PC-3 (cell line): ENCODE results near the gene RBM18. TPM values are rescaled to one million over a fixed set of nuclear protein-coding genes. Genes with fewer than 3 reads are reported as not detected.

Source experiments
- ATAC-seq: fragments of 200-7000 bp; cut with Tn5 transposase; 2 replicates; pipeline ENCODE4 v1.9.1; 2020; ENCODE audit warnings: mild to moderate bottlenecking, moderate library complexity
- BruUV-seq: library from RNA; stranded (reverse); fragments of 400-500 nt; replicated peaks from 2 replicates; lab custom pipeline; 2021; lab: Mats Ljungman, UMichigan
- CTCF ChIA-PET: fragments of 300-600 bp; sonication (Branson Sonifier 250); formaldehyde crosslinking; loops from one replicate; lab custom pipeline; 2022; ENCODE audit warnings: antibody characterized with exemption; lab: Charles Lee
- POLR2A ChIA-PET: fragments of 300-600 bp; sonication (Branson Sonifier 250); formaldehyde crosslinking; loops from one replicate; lab custom pipeline; 2022; ENCODE audit warnings: antibody characterized with exemption; ENCODE audit not compliant: unreplicated experiment; lab: Charles Lee
- DNase-seq: peaks from one replicate; pipeline ENCODE4 v3.0.0-alpha.2; 2015
- H2AFZ ChIP-seq: fragments of 300-600 bp; sonication (generic); 2 replicates; pipeline ENCODE4 v1.6.0; 2016; ENCODE audit warnings: antibody characterized with exemption, low read length
- H3F3A ChIP-seq: fragments of 300-600 bp; sonication (generic); one replicate; pipeline ENCODE4 v1.6.0; 2017; ENCODE audit warnings: antibody characterized with exemption, low read length, control low read depth, mild to moderate bottlenecking; ENCODE audit not compliant: unreplicated experiment
- H3K27ac ChIP-seq: fragments of 300-600 bp; sonication (generic); 2 replicates; pipeline ENCODE4 v1.5.1; 2016; ENCODE audit warnings: mild to moderate bottlenecking, low read length
- H3K27me3 ChIP-seq: fragments of 300-600 bp; sonication (generic); 2 replicates; pipeline ENCODE4 v1.6.1; 2016; ENCODE audit warnings: low read length, mixed read lengths
- H3K36me3 ChIP-seq: fragments of 300-600 bp; sonication (generic); 2 replicates; pipeline ENCODE4 v1.6.1; 2016; ENCODE audit warnings: low read depth, mixed run types, low read length, mixed read lengths
- H3K4me1 ChIP-seq: fragments of 300-600 bp; sonication (generic); 2 replicates; pipeline ENCODE4 v1.5.1; 2016; ENCODE audit warnings: low read length; ENCODE audit not compliant: insufficient read depth
- H3K4me2 ChIP-seq: fragments of 300-600 bp; sonication (generic); 2 replicates; pipeline ENCODE4 v1.6.0; 2016; ENCODE audit warnings: low read length
- H3K4me3 ChIP-seq: fragments of 300-600 bp; sonication (generic); 2 replicates; pipeline ENCODE4 v1.5.1; 2016; ENCODE audit warnings: mild to moderate bottlenecking, low read length, mixed read lengths
- H3K79me2 ChIP-seq: fragments of 300-600 bp; sonication (generic); 2 replicates; pipeline ENCODE4 v1.6.1; 2017; ENCODE audit warnings: low read length, mixed read lengths
- H3K9ac ChIP-seq: fragments of 300-600 bp; sonication (generic); 2 replicates; pipeline ENCODE4 v1.6.0; 2016; ENCODE audit warnings: mild to moderate bottlenecking, low read length
- H3K9me2 ChIP-seq: fragments of 300-600 bp; sonication (generic); replicated peaks from 2 replicates; pipeline ENCODE4 v1.6.1; 2016; ENCODE audit warnings: mixed run types, low read length, mixed read lengths
- H3K9me3 ChIP-seq: fragments of 300-600 bp; sonication (generic); 2 replicates; pipeline ENCODE4 v1.6.1; 2016; ENCODE audit warnings: low read length, mixed read lengths
- H4K20me1 ChIP-seq: fragments of 300-600 bp; sonication (generic); 2 replicates; pipeline ENCODE4 v1.6.1; 2016; ENCODE audit warnings: low read length, mixed read lengths
- EZH2 ChIP-seq: fragments of 300-600 bp; sonication (generic); IDR thresholded peaks from one replicate; pipeline ENCODE4 v1.6.1; 2017; ENCODE audit warnings: antibody characterized with exemption, mild to moderate bottlenecking, low read length; ENCODE audit not compliant: unreplicated experiment
- EZH2phosphoT487 ChIP-seq: fragments of 300-600 bp; sonication (generic); IDR thresholded peaks from 2 replicates; pipeline ENCODE4 v1.6.1; 2018; ENCODE audit warnings: mild to moderate bottlenecking, antibody characterized with exemption, low read length, borderline replicate concordance
- intact Hi-C: fragments of 100-400 bp; cut with micrococcal nuclease; formaldehyde crosslinking; loops from 2 replicates; pipeline ENCODE4 v1.9.0; 2023
- total RNA-seq: library from RNA; depleted of rRNA; stranded (reverse); fragments of >200 nt; gene quantifications from 2 replicates; pipeline ENCODE4 v1.2.3, GENCODE V29; 2014
- TF ChIP-seq, protein P1 (sequence below): fragments of 300-600 bp; sonication (generic); conservative IDR thresholded peaks from 2 replicates; pipeline ENCODE4 v1.5.1; 2017; ENCODE audit warnings: antibody characterized with exemption, low read depth, mild to moderate bottlenecking, low read length

RBM18 gene
- total RNA-seq, 1 experiment from 2014 or later, result 8.3 TPM

DNA sequence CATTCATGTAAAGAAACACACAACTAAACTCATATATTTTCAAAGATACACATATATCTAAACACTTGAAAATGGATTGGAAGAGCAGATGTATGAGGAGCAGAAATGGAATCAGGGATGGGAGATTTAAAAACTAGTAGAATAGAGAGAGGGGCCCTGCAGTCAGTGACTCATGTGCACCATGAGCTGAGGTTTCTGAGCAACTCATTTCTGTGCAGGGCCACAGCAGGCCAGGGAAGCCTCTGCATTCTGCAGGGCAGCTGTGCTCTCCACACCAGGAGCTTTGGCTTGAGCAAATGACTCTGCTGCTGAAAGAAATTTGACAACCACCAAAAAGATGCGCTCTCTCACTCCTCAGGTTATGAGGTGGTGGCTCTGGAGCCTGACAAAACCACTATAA is 63.0 kb downstream of the RBM18 start:
- Histone ChIP-seq H4K20me1 (no peaks in the 10 kb centered on the region), H3K4me3 (no peak overlapping the region), H3K27ac (no peak overlapping the region), H3K79me2 (no peaks in the 10 kb centered on the region), H3K4me1 (no peaks in the 10 kb centered on the region), H3K9me3 (no peaks in the 10 kb centered on the region), H3K9ac (no peak overlapping the region), H3K27me3 (no peaks in the 10 kb centered on the region), H2AFZ (no peak overlapping the region), H3K36me3 (no peaks in the 10 kb centered on the region), H3K9me2 (no peaks in the 10 kb centered on the region), H3F3A (no peaks in the 10 kb centered on the region), H3K4me2 (no peak overlapping the region)
- BruUV-seq, result no TSS peak
- ChIA-PET CTCF (no interaction called here), POLR2A (no interaction called here)
- no peak for DNase-seq
- TF ChIP-seq EZH2phosphoT487, result no peak
- TF ChIP-seq, protein P1, sequence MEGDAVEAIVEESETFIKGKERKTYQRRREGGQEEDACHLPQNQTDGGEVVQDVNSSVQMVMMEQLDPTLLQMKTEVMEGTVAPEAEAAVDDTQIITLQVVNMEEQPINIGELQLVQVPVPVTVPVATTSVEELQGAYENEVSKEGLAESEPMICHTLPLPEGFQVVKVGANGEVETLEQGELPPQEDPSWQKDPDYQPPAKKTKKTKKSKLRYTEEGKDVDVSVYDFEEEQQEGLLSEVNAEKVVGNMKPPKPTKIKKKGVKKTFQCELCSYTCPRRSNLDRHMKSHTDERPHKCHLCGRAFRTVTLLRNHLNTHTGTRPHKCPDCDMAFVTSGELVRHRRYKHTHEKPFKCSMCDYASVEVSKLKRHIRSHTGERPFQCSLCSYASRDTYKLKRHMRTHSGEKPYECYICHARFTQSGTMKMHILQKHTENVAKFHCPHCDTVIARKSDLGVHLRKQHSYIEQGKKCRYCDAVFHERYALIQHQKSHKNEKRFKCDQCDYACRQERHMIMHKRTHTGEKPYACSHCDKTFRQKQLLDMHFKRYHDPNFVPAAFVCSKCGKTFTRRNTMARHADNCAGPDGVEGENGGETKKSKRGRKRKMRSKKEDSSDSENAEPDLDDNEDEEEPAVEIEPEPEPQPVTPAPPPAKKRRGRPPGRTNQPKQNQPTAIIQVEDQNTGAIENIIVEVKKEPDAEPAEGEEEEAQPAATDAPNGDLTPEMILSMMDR, result no peak
- no peak for TF ChIP-seq EZH2
- ATAC-seq, result no peak
- intact Hi-C loops, result no loop called here

DNA sequence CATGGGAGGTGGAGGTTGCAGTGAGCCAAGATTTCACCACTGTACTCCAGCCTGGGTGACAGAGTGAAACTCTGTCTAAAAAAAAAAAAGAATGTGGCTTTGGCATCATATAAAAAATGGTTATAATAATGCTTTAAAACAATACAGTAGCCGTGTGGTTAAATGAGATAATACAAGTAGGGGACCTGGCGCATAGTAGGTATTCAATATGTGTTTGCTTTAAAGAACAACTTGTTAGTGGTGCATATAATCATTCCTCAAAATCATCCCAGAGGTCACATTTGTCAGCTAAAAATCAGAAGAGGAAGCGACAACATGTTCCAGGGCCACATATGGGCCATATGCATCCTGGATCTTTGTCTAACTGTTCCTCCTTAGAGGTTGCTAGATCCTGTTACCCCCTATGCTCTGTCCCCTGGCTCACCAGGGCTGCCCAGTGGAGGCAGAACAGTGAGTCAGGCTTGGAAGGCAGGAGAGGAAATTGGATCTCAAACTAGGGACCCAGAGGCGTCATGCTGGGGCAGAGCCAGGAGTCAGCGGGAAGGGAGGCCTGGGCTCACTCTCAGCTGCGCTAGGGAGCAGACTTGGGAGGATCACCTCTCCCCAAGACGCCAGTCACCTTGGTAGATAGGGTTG is 63.6 kb downstream of the RBM18 start:
- ATAC-seq (0 out of 2 replicates have a peak, but pooled peaks have one; percentile 22), DNase-seq (no peak)
- BruUV-seq, result no TSS peak
- Histone ChIP-seq H3K4me3 (no peak overlapping the region), H3K79me2 (no peaks in the 10 kb centered on the region), H3K9ac (no peak overlapping the region), H3K9me2 (no peaks in the 10 kb centered on the region), H3K27ac (no peak overlapping the region), H3F3A (no peaks in the 10 kb centered on the region), H3K4me2 (no peak overlapping the region), H3K4me1 (no peaks in the 10 kb centered on the region), H3K9me3 (no peaks in the 10 kb centered on the region), H3K36me3 (no peaks in the 10 kb centered on the region), H4K20me1 (no peaks in the 10 kb centered on the region), H2AFZ (no peak overlapping the region), H3K27me3 (no peaks in the 10 kb centered on the region)
- intact Hi-C loops, result no loop called here
- no peak for TF ChIP-seq EZH2
- TF ChIP-seq EZH2phosphoT487, result no peak
- TF ChIP-seq, protein P1, result no peak
- ChIA-PET POLR2A (no interaction called here), CTCF (no interaction called here)

DNA sequence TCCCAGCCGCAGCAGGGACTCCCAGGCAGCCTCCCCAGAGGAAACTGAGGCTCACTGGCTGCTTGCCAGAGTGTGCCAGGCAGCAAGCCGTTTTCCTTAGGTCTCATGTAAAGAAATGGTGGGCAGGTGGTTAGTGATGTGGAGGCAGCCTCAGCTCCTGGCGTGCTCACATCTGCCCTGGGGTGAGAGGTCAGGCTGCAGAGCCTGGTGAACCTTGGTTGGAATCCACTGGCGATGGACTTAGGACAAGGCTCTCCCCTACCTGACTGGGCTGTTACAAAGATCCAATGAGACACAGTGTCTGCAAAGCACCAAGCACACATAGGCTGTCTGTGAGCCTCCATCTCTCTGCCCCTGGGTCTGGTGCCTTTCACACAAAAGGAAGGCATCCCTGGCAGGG is 66.8 kb downstream of the RBM18 start:
- Histone ChIP-seq H4K20me1 (no peaks in the 10 kb centered on the region), H3K4me2 (no peak overlapping the region), H3K4me1 (no peaks in the 10 kb centered on the region), H3K36me3 (no peaks in the 10 kb centered on the region), H3K9me2 (no peaks in the 10 kb centered on the region), H3K9ac (no peak overlapping the region), H3K27ac (no peak overlapping the region), H3F3A (no peaks in the 10 kb centered on the region), H3K27me3 (no peaks in the 10 kb centered on the region), H3K4me3 (no peak overlapping the region), H3K9me3 (no peaks in the 10 kb centered on the region), H2AFZ (no peak overlapping the region), H3K79me2 (no peaks in the 10 kb centered on the region)
- CTCF ChIA-PET, result no interaction called here
- TF ChIP-seq EZH2 (no peak), EZH2phosphoT487 (no peak)
- TF ChIP-seq, protein P1, result no peak
- no peak for ATAC-seq
- no peak for DNase-seq
- intact Hi-C loops, result no loop called here
- POLR2A ChIA-PET, result no interaction called here
- no TSS peak for BruUV-seq
